Stomach (tissue), 4 donors: ENCODE data around the gene TUBAL3.

Experiments
- CTCF ChIP-seq, 7 experiments: fragments of 450-650 bp in 4 of 7; fragments of 200-600 bp in 3 of 7; sonication (generic) in 3 of 7; IDR thresholded peaks; one replicate each; pipeline ENCODE4 v1.5.1; 2016 to 2019; ENCODE audit warnings: antibody characterized with exemption in 7 of 7, control low read depth in 2 of 7, mild to moderate bottlenecking in 1 of 7
- EP300 ChIP-seq: sonication (generic); formaldehyde crosslinking; IDR thresholded peaks from one replicate; pipeline ENCODE4 v1.6.1; 2017; ENCODE audit warnings: antibody characterized with exemption
- POLR2A ChIP-seq, 4 donors: fragments of 450-650 bp; IDR thresholded peaks; one replicate each; pipeline ENCODE4 v1.6.1; 2016; ENCODE audit warnings: antibody characterized with exemption in 4 of 4, control low read depth in 2 of 4, mild to moderate bottlenecking in 1 of 4, moderate library complexity in 1 of 4
- POLR2AphosphoS5 ChIP-seq, 3 donors: sonication (generic); formaldehyde crosslinking; IDR thresholded peaks; one replicate each; pipeline ENCODE4 v1.6.1; 2016; ENCODE audit warnings: antibody characterized with exemption in 3 of 3

DNA sequence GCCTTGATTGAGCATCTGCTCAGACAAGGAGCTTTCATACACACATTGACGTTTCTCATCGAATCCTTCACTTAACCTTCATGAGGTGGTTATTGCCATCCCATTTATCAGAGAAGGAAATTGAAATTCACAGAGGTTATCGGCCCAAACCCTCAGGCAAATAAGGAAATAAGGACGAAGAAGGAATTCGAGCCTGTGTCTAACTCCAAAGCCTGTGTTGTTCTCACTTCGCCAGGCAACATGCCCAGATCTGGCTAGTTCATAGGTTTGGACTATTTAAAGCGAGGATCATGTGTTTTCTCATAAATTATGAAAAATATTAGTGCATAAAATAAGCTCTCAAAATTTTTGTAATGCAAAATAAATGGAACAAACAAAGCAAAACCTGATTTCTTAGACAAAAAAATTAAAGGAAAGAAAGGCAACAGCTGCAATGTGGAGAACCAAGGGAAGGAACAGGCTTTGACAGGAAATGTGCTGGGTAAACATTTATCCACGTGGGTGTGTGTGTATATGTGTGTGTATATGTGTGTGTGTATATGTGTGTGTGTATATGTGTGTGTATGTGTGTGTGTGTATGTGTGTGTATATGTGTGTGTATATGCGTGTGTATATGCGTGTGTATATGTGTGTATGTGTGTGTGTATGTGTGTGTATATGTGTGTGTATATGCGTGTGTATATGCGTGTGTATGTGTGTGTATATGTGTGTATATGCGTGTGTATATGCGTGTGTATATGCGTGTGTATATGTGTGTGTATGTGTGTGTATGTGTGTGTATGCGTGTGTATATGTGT is 35.1 kb downstream of the TUBAL3 start:
- TF ChIP-seq CTCF (IDR thresholded peaks at IDR 0.05) (no peak), POLR2A (IDR thresholded peaks at IDR 0.05) (no peak), POLR2AphosphoS5 (IDR thresholded peaks at IDR 0.05) (peak in 2 of 3 donors; percentile 33 to 46), EP300 (no peak)
